CD14-positive monocyte (primary cell): ENCODE data around the gene PRLR. TPM values are rescaled to one million over a fixed set of nuclear protein-coding genes. Genes with fewer than 3 reads are reported as not detected.

Experiments used
- DNase-seq, 3 donors: peaks; one replicate each; pipeline ENCODE4 v3.0.0-alpha.2; 2011 to 2022
- H2AFZ ChIP-seq: 2 replicates; pipeline ENCODE4 v1.6.0; 2012; ENCODE audit warnings: mild to moderate bottlenecking, low read depth, low read length, inconsistent platforms; ENCODE audit not compliant: insufficient read depth, poor library complexity, severe bottlenecking
- H3K27ac ChIP-seq, 2 donors: 1 replicate in 1 of 2; 2 replicates in 1 of 2; pipeline ENCODE4 v1.5.1; 2012 to 2013; ENCODE audit warnings: low read length in 2 of 2, control low read depth in 1 of 2, inconsistent platforms in 1 of 2, low read depth in 1 of 2, mild to moderate bottlenecking in 1 of 2
- H3K27me3 ChIP-seq, 2 donors: one replicate each; pipeline versions ENCODE4 v1.6.0 to v1.6.1; 2011 to 2013; ENCODE audit warnings: low read length in 2 of 2; ENCODE audit not compliant: control insufficient read depth in 2 of 2, insufficient read depth in 2 of 2
- H3K36me3 ChIP-seq, 2 donors: replicated peaks in 1 of 2; 1 replicate in 1 of 2; 2 replicates in 1 of 2; pipeline versions ENCODE4 v1.5.1 to v1.6.1; 2012 to 2013; ENCODE audit warnings: low read length in 2 of 2, control low read depth in 1 of 2, inconsistent platforms in 1 of 2, mild to moderate bottlenecking in 1 of 2; ENCODE audit not compliant: insufficient read depth in 2 of 2, control insufficient read depth in 1 of 2
- H3K4me1 ChIP-seq, 2 donors: 1 replicate in 1 of 2; 2 replicates in 1 of 2; pipeline versions ENCODE4 v1.5.1 to v1.6.1; 2012 to 2013; ENCODE audit warnings: low read length in 2 of 2, control low read depth in 1 of 2, inconsistent platforms in 1 of 2, mild to moderate bottlenecking in 1 of 2, moderate library complexity in 1 of 2; ENCODE audit not compliant: insufficient read depth in 2 of 2, control insufficient read depth in 1 of 2
- H3K4me2 ChIP-seq: replicated peaks from 2 replicates; pipeline ENCODE3; 2012; ENCODE audit warnings: low read length, moderate library complexity, mild to moderate bottlenecking; ENCODE audit not compliant: poor library complexity, severe bottlenecking; ENCODE audit errors: extremely low read depth
- H3K4me3 ChIP-seq, 3 experiments: fragments of 200-600 bp in 1 of 3; sonication (generic) in 1 of 3; replicated peaks in 1 of 3; 1 replicate in 2 of 3; 2 replicates in 1 of 3; pipeline ENCODE4 v1.5.1; 2011 to 2013; ENCODE audit warnings: low read length in 3 of 3, mild to moderate bottlenecking in 3 of 3, control low read depth in 2 of 3, low read depth in 2 of 3, inconsistent platforms in 1 of 3, moderate library complexity in 1 of 3
- H3K79me2 ChIP-seq: 2 replicates; pipeline ENCODE4 v1.6.0; 2012; ENCODE audit warnings: mild to moderate bottlenecking, control low read depth, inconsistent platforms, low read length, moderate library complexity; ENCODE audit not compliant: insufficient read depth
- H3K9ac ChIP-seq: 2 replicates; pipeline ENCODE4 v1.6.0; 2017; ENCODE audit warnings: low read length, mild to moderate bottlenecking; ENCODE audit not compliant: insufficient read depth, poor library complexity, severe bottlenecking
- H3K9me3 ChIP-seq, 2 donors: replicated peaks in 1 of 2; 1 replicate in 1 of 2; 2 replicates in 1 of 2; pipeline versions ENCODE4 v1.5.1 to v1.6.1; 2012 to 2013; ENCODE audit warnings: low read length in 2 of 2, control low read depth in 1 of 2; ENCODE audit not compliant: control insufficient read depth in 1 of 2, insufficient read depth in 1 of 2
- H4K20me1 ChIP-seq: 2 replicates; pipeline ENCODE4 v1.6.0; 2012; ENCODE audit warnings: mild to moderate bottlenecking, low read length, control low read depth, moderate library complexity; ENCODE audit not compliant: insufficient read depth
- H3K27ac Mint-ChIP-seq, 7 donors: one replicate each; pipeline ENCODE4 v1.8.0; 2020; ENCODE audit warnings: mild to moderate bottlenecking in 7 of 7, mixed read lengths in 7 of 7, moderate library complexity in 6 of 7, inconsistent platforms in 2 of 7
- H3K27me3 Mint-ChIP-seq, 3 donors: one replicate each; pipeline ENCODE4 v1.8.0; 2021 to 2022; ENCODE audit warnings: low read depth in 3 of 3, mild to moderate bottlenecking in 3 of 3, mixed read lengths in 3 of 3, moderate library complexity in 3 of 3, inconsistent platforms in 1 of 3
- H3K36me3 Mint-ChIP-seq, 2 donors: one replicate each; pipeline ENCODE4 v1.8.0; 2020; ENCODE audit warnings: mixed read lengths in 2 of 2, inconsistent platforms in 1 of 2, mild to moderate bottlenecking in 1 of 2
- H3K4me1 Mint-ChIP-seq: one replicate; pipeline ENCODE4 v1.8.0; 2020; ENCODE audit warnings: mild to moderate bottlenecking, mixed read lengths
- H3K4me3 Mint-ChIP-seq, 2 donors: one replicate each; pipeline ENCODE4 v1.8.0; 2020; ENCODE audit warnings: mild to moderate bottlenecking in 2 of 2, mixed read lengths in 2 of 2, moderate library complexity in 1 of 2
- H3K9me3 Mint-ChIP-seq, 7 donors: one replicate each; pipeline ENCODE4 v1.8.0; 2020 to 2022; ENCODE audit warnings: mixed read lengths in 7 of 7, mild to moderate bottlenecking in 6 of 7, moderate library complexity in 6 of 7, inconsistent platforms in 2 of 7
- CTCF ChIP-seq: fragments of 200-600 bp; IDR thresholded peaks from one replicate; pipeline ENCODE4 v1.8.0; 2022; ENCODE audit warnings: antibody characterized with exemption, mild to moderate bottlenecking
- WGBS: methylation state at CpG from one replicate; pipeline ENCODE4 v1.1.5; 2013; ENCODE audit warnings: missing lambda C conversion rate; ENCODE audit not compliant: insufficient coverage; 5-methylcytosine and 5-hydroxymethylcytosine counted together
- intact Hi-C, 2 donors: fragments of 100-400 bp; cut with micrococcal nuclease; formaldehyde crosslinking; loops; one replicate each; pipeline versions ENCODE4 v1.15.0 to v1.15.1; 2023
- polyA plus RNA-seq, 3 donors: library from polyadenylated mRNA; depleted of rRNA in 1 of 3; unstranded in 2 of 3; stranded (reverse) in 1 of 3; fragments of 300-500 nt in 2 of 3; fragments of >200 nt in 1 of 3; fragmentation: Illumina TruSeq in 2 of 3; gene quantifications; 1 replicate in 2 of 3; 2 replicates in 1 of 3; pipeline ENCODE4 v1.2.3, GENCODE V29; 2012 to 2021

The PRLR gene
- polyA plus RNA-seq, 3 donors = 0.12 to 1.7 (median 0.88) TPM

- H3K36me3 Mint-ChIP-seq = no peaks in the 10 kb centered on the region
- no peak for TF ChIP-seq CTCF
- Histone ChIP-seq H3K4me1 (no peaks in the 10 kb centered on the region), H3K27ac (no peak overlapping the region), H3K36me3 (no peaks in the 10 kb centered on the region), H2AFZ (no peak overlapping the region), H3K79me2 (no peaks in the 10 kb centered on the region), H3K4me2 (no peak overlapping the region), H3K9ac (no peak overlapping the region), H3K4me3 (no peak overlapping the region), H4K20me1 (no peaks in the 10 kb centered on the region), H3K9me3 (no peaks in the 10 kb centered on the region), H3K27me3 (no peaks in the 10 kb centered on the region)
- H3K27ac Mint-ChIP-seq = no peak overlapping the region
- H3K4me3 Mint-ChIP-seq = no peak overlapping the region
- intact Hi-C loops = no loop called here
- peaks cover 0 to 6% (median 4%) of the 10 kb centered on the region in 3 donors for H3K27me3 Mint-ChIP-seq
- peaks cover 5% of the 10 kb centered on the region for H3K4me1 Mint-ChIP-seq
- peaks cover 0 to 3% (median 0%) of the 10 kb centered on the region in 7 donors for H3K9me3 Mint-ChIP-seq
- DNase-seq = no peak
Observed at GRCh38 chr5:35236770-35237169, 6.5 kb upstream of the PRLR start.

GRCh38 chr5:35233601-35234000 is 3.3 kb upstream of the PRLR start:
- Histone ChIP-seq H2AFZ (no peak overlapping the region), H4K20me1 (no peaks in the 10 kb centered on the region), H3K9ac (no peak overlapping the region), H3K79me2 (peaks cover 16% of the 10 kb centered on the region), H3K36me3 (no peaks in the 10 kb centered on the region), H3K27ac (no peak overlapping the region), H3K4me2 (no peak overlapping the region), H3K4me1 (peaks cover 13 to 18% of the 10 kb centered on the region in 2 donors), H3K9me3 (no peaks in the 10 kb centered on the region), H3K4me3 (no peak overlapping the region), H3K27me3 (no peaks in the 10 kb centered on the region)
- TF ChIP-seq CTCF = no peak
- no peak for DNase-seq
- H3K36me3 Mint-ChIP-seq = no peaks in the 10 kb centered on the region
- H3K4me3 Mint-ChIP-seq = no peak overlapping the region
- intact Hi-C loops = no loop called here
- WGBS = 95% methylated on average over 3 of the region's 11 CpGs
- peaks cover 0 to 5% (median 4%) of the 10 kb centered on the region in 3 donors for H3K27me3 Mint-ChIP-seq
- H3K9me3 Mint-ChIP-seq = peaks cover 0 to 3% (median 0%) of the 10 kb centered on the region in 7 donors
- peaks cover 22% of the 10 kb centered on the region for H3K4me1 Mint-ChIP-seq
- H3K27ac Mint-ChIP-seq = no peak overlapping the region
